ENCODE measurements around the gene GABRB2.
"Not testable (repeated sequence)": the region's sequence is repeated elsewhere in the genome, so short reads cannot be mapped to it uniquely, and the experiment has no call there.

The GABRB2 gene

DNA sequence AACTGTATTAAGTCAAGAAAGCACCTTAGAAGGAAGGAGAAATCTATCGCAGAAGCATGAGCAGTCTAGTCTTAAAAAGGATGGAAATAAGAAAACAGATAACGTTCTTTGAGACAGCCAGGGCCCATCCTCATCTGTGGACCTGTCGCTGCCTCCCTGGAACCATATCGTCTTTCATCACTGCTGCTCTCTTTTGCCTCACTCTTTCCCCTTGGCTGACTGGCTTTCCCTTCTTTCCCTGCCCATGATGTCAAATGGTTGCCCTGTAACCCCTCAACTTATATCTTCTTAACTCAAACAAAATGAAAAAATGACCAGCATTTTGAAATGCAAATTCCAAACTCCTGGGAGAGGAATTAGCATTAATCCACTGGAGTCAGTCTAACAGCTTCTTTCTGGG lies 299.8 kb downstream of the GABRB2 start:
- DNase-seq (ENCODE audit: low spot score) = no peak
- no peak for FAIRE-seq

- DNase-seq (ENCODE audit: low spot score); FAIRE-seq: not testable (repeated sequence)
Observed at GRCh38 chr5:161245846-161246245, 300.7 kb downstream of the GABRB2 start.
